NT2/D1 (cell line): ENCODE results near the gene MAGI3.

Experiments used
- DNase-seq: peaks from one replicate; pipeline ENCODE4 v3.0.0-alpha.2; 2011; ENCODE audit warnings: low read depth, low spot score
- H3K27me3 ChIP-seq: 2 replicates; pipeline ENCODE4 v1.6.0; 2011; ENCODE audit warnings: mild to moderate bottlenecking; ENCODE audit not compliant: insufficient read length, insufficient read depth
- H3K36me3 ChIP-seq: 2 replicates; pipeline ENCODE4 v1.6.1; 2011; ENCODE audit warnings: mild to moderate bottlenecking, low read length, mixed read lengths; ENCODE audit not compliant: insufficient read depth, insufficient read length
- H3K4me1 ChIP-seq: 2 replicates; pipeline ENCODE4 v1.5.1; 2011; ENCODE audit not compliant: insufficient read depth, insufficient read length
- H3K4me3 ChIP-seq: 2 replicates; pipeline ENCODE4 v1.5.1; 2011; ENCODE audit warnings: low read depth; ENCODE audit not compliant: insufficient read length
- H3K9ac ChIP-seq: 2 replicates; pipeline ENCODE4 v1.6.0; 2011; ENCODE audit warnings: low read depth; ENCODE audit not compliant: insufficient read length
- H3K9me3 ChIP-seq: 2 replicates; pipeline ENCODE4 v1.5.1; 2011; ENCODE audit warnings: mild to moderate bottlenecking, low read length; ENCODE audit not compliant: insufficient read depth
- SUZ12 ChIP-seq: IDR thresholded peaks from 2 replicates; pipeline ENCODE4 v1.6.1; 2011; ENCODE audit not compliant: insufficient read length, insufficient read depth; ENCODE audit errors: extremely low read depth
- YY1 ChIP-seq: IDR thresholded peaks from 2 replicates; pipeline ENCODE4 v1.6.1; 2011; ENCODE audit not compliant: insufficient read length, insufficient read depth
- ZNF274 ChIP-seq: IDR thresholded peaks from 2 replicates; pipeline ENCODE4 v1.6.1; 2011; ENCODE audit warnings: mild to moderate bottlenecking, low read depth, low read length

Gene MAGI3

GRCh38 chr1:113416496-113416895 is 26.2 kb downstream of the MAGI3 start:
- H3K36me3 ChIP-seq = no peaks in the 10 kb centered on the region
- DNase-seq = no peak
- H3K27me3 ChIP-seq = no peaks in the 10 kb centered on the region
- H3K4me1 ChIP-seq = no peaks in the 10 kb centered on the region
- no peak overlapping the region for H3K9ac ChIP-seq
- TF ChIP-seq ZNF274 (no peak), SUZ12 (no peak), YY1 (no peak)
- no peak overlapping the region for H3K4me3 ChIP-seq
- peaks cover 8% of the 10 kb centered on the region; the same call in 1 of the 2 replicates for H3K9me3 ChIP-seq

- no peak overlapping the region for H3K4me3 ChIP-seq
- H3K4me1 ChIP-seq = no peaks in the 10 kb centered on the region
- no peak for DNase-seq
- H3K27me3 ChIP-seq = no peaks in the 10 kb centered on the region
- peaks cover 18% of the 10 kb centered on the region; the same call in 1 of the 2 replicates for H3K9me3 ChIP-seq
- no peak overlapping the region for H3K9ac ChIP-seq
- peaks cover 3% of the 10 kb centered on the region for H3K36me3 ChIP-seq
- TF ChIP-seq YY1 (no peak), ZNF274 (no peak), SUZ12 (no peak)
Measured at GRCh38 chr1:113422315-113423068, 32.2 kb downstream of the MAGI3 start.

GRCh38 chr1:113423826-113424225 is 33.5 kb downstream of the MAGI3 start:
- Histone ChIP-seq H3K27me3 (no peaks in the 10 kb centered on the region), H3K9ac (no peak overlapping the region), H3K9me3 (peaks cover 18% of the 10 kb centered on the region; the same call in 1 of the 2 replicates), H3K4me3 (no peak overlapping the region), H3K4me1 (no peaks in the 10 kb centered on the region), H3K36me3 (peaks cover 3% of the 10 kb centered on the region)
- no peak for TF ChIP-seq SUZ12
- no peak for TF ChIP-seq ZNF274
- no peak for TF ChIP-seq YY1
- no peak for DNase-seq

- TF ChIP-seq YY1 = no peak
- TF ChIP-seq SUZ12 = no peak
- no peak for TF ChIP-seq ZNF274
- H3K9ac ChIP-seq = no peak overlapping the region
- no peak for DNase-seq
Measured at GRCh38 chr1:113429461-113430153, 39.3 kb downstream of the MAGI3 start.

GRCh38 chr1:113433184-113433583 is 42.9 kb downstream of the MAGI3 start:
- Histone ChIP-seq H3K4me1 (no peaks in the 10 kb centered on the region), H3K27me3 (no peaks in the 10 kb centered on the region), H3K9me3 (no peaks in the 10 kb centered on the region), H3K36me3 (no peaks in the 10 kb centered on the region), H3K4me3 (no peak overlapping the region), H3K9ac (no peak overlapping the region)
- TF ChIP-seq ZNF274 = no peak
- no peak for TF ChIP-seq SUZ12
- no peak for TF ChIP-seq YY1
- no peak for DNase-seq

More at GRCh38 chr1:113429461-113430153, 39.3 kb downstream of the MAGI3 start:
- Histone ChIP-seq H3K4me3 (no peak overlapping the region), H3K27me3 (no peaks in the 10 kb centered on the region), H3K4me1 (no peaks in the 10 kb centered on the region), H3K36me3 (no peaks in the 10 kb centered on the region), H3K9me3 (no peaks in the 10 kb centered on the region)

- no peaks in the 10 kb centered on the region for H3K4me1 ChIP-seq
- no peak for TF ChIP-seq YY1
- no peak for TF ChIP-seq SUZ12
- TF ChIP-seq ZNF274 = no peak
- no peak for DNase-seq
- no peaks in the 10 kb centered on the region for H3K27me3 ChIP-seq
- no peak overlapping the region for H3K9ac ChIP-seq
- no peaks in the 10 kb centered on the region for H3K36me3 ChIP-seq
- H3K9me3 ChIP-seq = no peaks in the 10 kb centered on the region
- no peak overlapping the region for H3K4me3 ChIP-seq
Measured at GRCh38 chr1:113434081-113434873, 44.0 kb downstream of the MAGI3 start.

GRCh38 chr1:113434874-113435175 is 44.5 kb downstream of the MAGI3 start:
- TF ChIP-seq SUZ12 = no peak
- no peak for TF ChIP-seq YY1
- Histone ChIP-seq H3K9ac (no peak overlapping the region), H3K36me3 (no peaks in the 10 kb centered on the region), H3K9me3 (no peaks in the 10 kb centered on the region), H3K4me1 (no peaks in the 10 kb centered on the region), H3K4me3 (no peak overlapping the region), H3K27me3 (no peaks in the 10 kb centered on the region)
- DNase-seq = no peak
